ENCODE results near the gene MALL.

The MALL gene

DNA sequence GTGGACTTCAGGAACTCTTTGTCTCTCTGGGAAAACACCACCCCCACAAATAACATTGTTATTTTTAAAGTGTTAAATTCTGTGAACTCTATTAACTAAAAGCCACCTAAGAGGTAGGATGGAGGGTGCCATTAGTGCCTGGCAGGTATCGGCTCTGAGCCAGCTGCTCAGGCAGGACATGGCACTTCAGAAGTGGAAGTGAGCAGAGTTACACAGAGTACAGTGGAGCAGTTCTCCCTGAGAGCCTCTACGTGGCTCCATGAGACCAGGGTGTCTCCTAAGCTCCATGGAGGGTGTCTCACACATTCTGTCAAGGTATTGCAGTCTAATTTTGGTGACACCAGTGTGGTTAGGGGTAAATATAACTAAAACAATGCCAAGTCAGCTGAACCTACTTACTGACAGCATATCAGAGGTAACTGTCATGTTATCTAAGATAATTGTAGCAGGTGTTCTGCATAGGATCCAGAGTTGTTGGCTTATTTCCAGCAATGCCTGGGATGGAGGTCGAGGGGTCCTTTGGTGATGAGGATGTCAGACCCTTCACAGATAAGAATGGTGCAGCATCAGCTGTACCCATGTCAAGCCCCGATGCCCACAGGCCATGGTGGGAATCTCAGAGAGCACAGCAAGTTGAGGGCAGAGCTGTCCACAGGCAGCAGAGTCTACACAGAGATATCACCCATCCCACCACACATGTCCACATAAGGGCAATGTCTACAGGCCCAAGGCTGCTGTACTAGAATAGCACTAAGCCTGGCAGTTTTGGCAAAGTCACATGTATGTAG lies 8.6 kb upstream of the MALL start:
- H3K27ac ChIP-seq (ENCODE audit: low read depth, low read length, poor library complexity, severe bottlenecking): no peak overlapping the region
- no peaks in the 10 kb centered on the region for H3K36me3 ChIP-seq (ENCODE audit: insufficient read depth, low read length)
- no peaks in the 10 kb centered on the region for H3K27me3 ChIP-seq (ENCODE audit: insufficient read depth, low read length)
- H3K4me3 ChIP-seq (ENCODE audit: low read depth, low read length, poor library complexity, severe bottlenecking): no peak overlapping the region
- H3K9me2 ChIP-seq (ENCODE audit: low read depth, low read length): no peaks in the 10 kb centered on the region
- H2AFZ ChIP-seq (ENCODE audit: low read length): no peak overlapping the region
- H3K9me3 ChIP-seq (ENCODE audit: low read length): no peaks in the 10 kb centered on the region
- H4K20me1 ChIP-seq (ENCODE audit: insufficient read depth, low read length): no peaks in the 10 kb centered on the region
- no peaks in the 10 kb centered on the region for H3F3A ChIP-seq (ENCODE audit: insufficient read depth, low read length)
- no peaks in the 10 kb centered on the region for H3K4me1 ChIP-seq (ENCODE audit: insufficient read depth, low read length, severe bottlenecking)
- no peaks in the 10 kb centered on the region for H3K79me2 ChIP-seq (ENCODE audit: insufficient read depth, low read length)
- TF ChIP-seq EZH2 (IDR thresholded peaks at IDR 0.05; ENCODE audit: borderline replicate concordance, low read length): no peak
- no peak for TF ChIP-seq CTCF (IDR thresholded peaks at IDR 0.05; ENCODE audit: low read length)
- H3K9ac ChIP-seq (ENCODE audit: low read length): no peak overlapping the region
- no peak overlapping the region for H3K4me2 ChIP-seq (ENCODE audit: low read length)

DNA sequence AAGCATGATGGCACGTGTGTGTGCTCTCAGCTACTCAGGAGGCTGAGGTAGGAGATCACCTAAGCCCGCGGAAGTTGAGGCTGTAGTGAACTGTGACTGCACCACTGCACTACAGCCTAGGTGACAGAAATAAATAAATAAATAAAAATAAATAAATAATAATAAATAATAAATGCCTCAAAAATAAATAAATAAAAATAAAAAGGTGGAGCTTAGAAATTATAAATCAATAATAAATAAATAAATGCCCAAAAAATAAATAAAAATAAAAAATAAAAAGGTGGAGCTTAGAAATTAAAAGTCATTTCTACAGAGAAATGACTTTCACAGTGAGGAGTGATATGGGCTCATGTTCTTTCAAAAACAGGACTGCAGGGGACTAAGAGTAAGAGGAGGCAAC lies 6.0 kb upstream of the MALL start:
- Histone ChIP-seq H3K27ac (ENCODE audit: low read depth, low read length, poor library complexity, severe bottlenecking) (no peak overlapping the region), H3K4me1 (ENCODE audit: insufficient read depth, low read length, severe bottlenecking) (no peaks in the 10 kb centered on the region)
- TF ChIP-seq CTCF (IDR thresholded peaks at IDR 0.05; ENCODE audit: low read length) (no peak), EZH2 (IDR thresholded peaks at IDR 0.05; ENCODE audit: borderline replicate concordance, low read length) (no peak)

GRCh38 chr2:110121052-110121334 lies 5.4 kb upstream of the MALL start:
- Histone ChIP-seq H3K9me3 (ENCODE audit: low read length) (no peaks in the 10 kb centered on the region), H3K27ac (ENCODE audit: low read depth, low read length, poor library complexity, severe bottlenecking) (no peak overlapping the region), H3K36me3 (ENCODE audit: insufficient read depth, low read length) (no peaks in the 10 kb centered on the region), H3F3A (ENCODE audit: insufficient read depth, low read length) (no peaks in the 10 kb centered on the region), H3K4me1 (ENCODE audit: insufficient read depth, low read length, severe bottlenecking) (no peaks in the 10 kb centered on the region), H3K9ac (ENCODE audit: low read length) (no peak overlapping the region), H2AFZ (ENCODE audit: low read length) (no peak overlapping the region), H3K79me2 (ENCODE audit: insufficient read depth, low read length) (no peaks in the 10 kb centered on the region), H3K4me2 (ENCODE audit: low read length) (no peak overlapping the region), H3K4me3 (ENCODE audit: low read depth, low read length, poor library complexity, severe bottlenecking) (no peak overlapping the region), H3K9me2 (ENCODE audit: low read depth, low read length) (no peaks in the 10 kb centered on the region), H4K20me1 (ENCODE audit: insufficient read depth, low read length) (no peaks in the 10 kb centered on the region), H3K27me3 (ENCODE audit: insufficient read depth, low read length) (no peaks in the 10 kb centered on the region)
- TF ChIP-seq CTCF (IDR thresholded peaks at IDR 0.05; ENCODE audit: low read length): no peak

More for the DNA sequence above, 6.0 kb upstream of the MALL start:
- H3K4me3 ChIP-seq (ENCODE audit: low read depth, low read length, poor library complexity, severe bottlenecking): no peak overlapping the region
- H3K27me3 ChIP-seq (ENCODE audit: insufficient read depth, low read length): no peaks in the 10 kb centered on the region
- no peaks in the 10 kb centered on the region for H3K9me3 ChIP-seq (ENCODE audit: low read length)
- H3K79me2 ChIP-seq (ENCODE audit: insufficient read depth, low read length): no peaks in the 10 kb centered on the region
- no peaks in the 10 kb centered on the region for H3F3A ChIP-seq (ENCODE audit: insufficient read depth, low read length)
- no peaks in the 10 kb centered on the region for H3K36me3 ChIP-seq (ENCODE audit: insufficient read depth, low read length)
- no peak overlapping the region for H3K9ac ChIP-seq (ENCODE audit: low read length)
- no peak overlapping the region for H2AFZ ChIP-seq (ENCODE audit: low read length)
- H3K4me2 ChIP-seq (ENCODE audit: low read length): no peak overlapping the region
- H4K20me1 ChIP-seq (ENCODE audit: insufficient read depth, low read length): no peaks in the 10 kb centered on the region
- H3K9me2 ChIP-seq (ENCODE audit: low read depth, low read length): no peaks in the 10 kb centered on the region

Measured in OCI-LY1 (cell line).